Tibial nerve (tissue), 4 donors: ENCODE measurements around the gene SGPP2.

Experiments
- EP300 ChIP-seq, 2 donors: sonication (generic); formaldehyde crosslinking; IDR thresholded peaks; one replicate each; pipeline ENCODE4 v1.6.1; 2017; ENCODE audit warnings: antibody characterized with exemption in 2 of 2, mild to moderate bottlenecking in 1 of 2
- POLR2A ChIP-seq, 2 donors: fragments of 450-650 bp; IDR thresholded peaks; one replicate each; pipeline ENCODE4 v1.6.1; 2017; ENCODE audit warnings: antibody characterized with exemption in 2 of 2, mild to moderate bottlenecking in 2 of 2, moderate library complexity in 2 of 2
- TF ChIP-seq, protein P1 (sequence below), 5 experiments: fragments of 200-600 bp in 3 of 5; fragments of 450-650 bp in 2 of 5; sonication (generic) in 3 of 5; IDR thresholded peaks; one replicate each; pipeline ENCODE4 v1.5.1; 2016 to 2019; ENCODE audit warnings: antibody characterized with exemption in 5 of 5, mild to moderate bottlenecking in 3 of 5, moderate library complexity in 2 of 5

DNA sequence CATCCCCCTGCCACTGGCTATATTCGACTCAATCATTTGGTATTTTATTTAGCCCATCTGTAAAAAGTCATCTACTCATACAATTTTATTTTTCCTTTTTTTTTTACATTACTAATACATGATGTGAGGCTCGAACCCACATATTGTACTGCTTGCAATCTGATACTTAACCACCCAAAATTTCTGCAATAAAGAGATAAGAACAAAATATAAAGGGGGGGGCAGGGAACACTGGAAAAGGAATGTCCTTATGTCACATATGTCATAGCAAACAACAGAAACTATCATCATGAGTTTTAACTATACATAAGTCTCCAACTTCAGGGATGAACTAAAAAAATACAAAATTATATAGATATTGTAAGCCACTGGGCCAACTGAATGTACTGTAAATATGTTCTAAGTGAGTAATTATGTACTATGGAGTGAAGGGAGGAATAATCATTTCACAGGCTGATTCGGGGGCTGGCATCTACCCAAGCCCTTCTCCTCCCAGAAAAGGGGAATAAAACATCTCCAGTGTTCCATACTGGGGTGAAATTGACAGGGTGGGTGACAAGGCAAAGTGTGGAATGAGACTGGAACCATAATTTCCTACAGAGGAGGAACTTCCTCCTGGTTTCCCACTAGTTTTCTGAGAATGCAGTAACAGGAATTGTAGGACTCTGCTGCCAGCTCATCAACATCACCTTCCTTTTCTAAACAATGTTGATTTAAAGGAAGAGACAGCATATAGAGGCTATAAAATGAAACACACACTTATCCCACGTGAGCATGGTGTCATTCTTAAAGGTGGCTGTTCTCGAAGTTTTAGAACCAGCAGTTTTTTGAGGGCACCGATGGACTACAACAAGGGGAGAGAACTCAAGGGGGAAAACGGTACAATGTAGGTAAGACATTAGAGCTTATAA lies 152.1 kb downstream of the SGPP2 start:
- no peak for TF ChIP-seq EP300 (IDR thresholded peaks at IDR 0.05)
- TF ChIP-seq, protein P1, sequence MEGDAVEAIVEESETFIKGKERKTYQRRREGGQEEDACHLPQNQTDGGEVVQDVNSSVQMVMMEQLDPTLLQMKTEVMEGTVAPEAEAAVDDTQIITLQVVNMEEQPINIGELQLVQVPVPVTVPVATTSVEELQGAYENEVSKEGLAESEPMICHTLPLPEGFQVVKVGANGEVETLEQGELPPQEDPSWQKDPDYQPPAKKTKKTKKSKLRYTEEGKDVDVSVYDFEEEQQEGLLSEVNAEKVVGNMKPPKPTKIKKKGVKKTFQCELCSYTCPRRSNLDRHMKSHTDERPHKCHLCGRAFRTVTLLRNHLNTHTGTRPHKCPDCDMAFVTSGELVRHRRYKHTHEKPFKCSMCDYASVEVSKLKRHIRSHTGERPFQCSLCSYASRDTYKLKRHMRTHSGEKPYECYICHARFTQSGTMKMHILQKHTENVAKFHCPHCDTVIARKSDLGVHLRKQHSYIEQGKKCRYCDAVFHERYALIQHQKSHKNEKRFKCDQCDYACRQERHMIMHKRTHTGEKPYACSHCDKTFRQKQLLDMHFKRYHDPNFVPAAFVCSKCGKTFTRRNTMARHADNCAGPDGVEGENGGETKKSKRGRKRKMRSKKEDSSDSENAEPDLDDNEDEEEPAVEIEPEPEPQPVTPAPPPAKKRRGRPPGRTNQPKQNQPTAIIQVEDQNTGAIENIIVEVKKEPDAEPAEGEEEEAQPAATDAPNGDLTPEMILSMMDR (IDR thresholded peaks at IDR 0.05), result no peak
- no peak for TF ChIP-seq POLR2A (IDR thresholded peaks at IDR 0.05)
